Measurements from ENCODE around the gene PALLD. TPM values are rescaled to one million over a fixed set of nuclear protein-coding genes. Genes with fewer than 3 reads are reported as not detected.

The PALLD gene
- total RNA-seq, 1 experiment from 2014 or later = 23.7 TPM

- no peak for TF ChIP-seq ERG (CRISPR knock-in tag; IDR thresholded peaks at IDR 0.05)
- no peak for TF ChIP-seq E2F1 (CRISPR knock-in tag; IDR thresholded peaks at IDR 0.05)
- TF ChIP-seq MAX (CRISPR knock-in tag; IDR thresholded peaks at IDR 0.05) = no peak
- no peak for TF ChIP-seq ATF2 (CRISPR knock-in tag; IDR thresholded peaks at IDR 0.05; ENCODE audit: borderline replicate concordance, low read depth)
- TF ChIP-seq ZNF512 (CRISPR knock-in tag; IDR thresholded peaks at IDR 0.05; ENCODE audit: borderline replicate concordance) = no peak
- no peak for TF ChIP-seq E2F5 (CRISPR knock-in tag; IDR thresholded peaks at IDR 0.05)
- TF ChIP-seq ZSCAN18 (CRISPR knock-in tag; IDR thresholded peaks at IDR 0.05) = no peak
- no peak for TF ChIP-seq SMAD3 (CRISPR knock-in tag; IDR thresholded peaks at IDR 0.05; ENCODE audit: borderline replicate concordance)
- no peak for TF ChIP-seq IRF1 (CRISPR knock-in tag; IDR thresholded peaks at IDR 0.05)
- TF ChIP-seq PRDM15 (CRISPR knock-in tag; IDR thresholded peaks at IDR 0.05) = no peak
- TF ChIP-seq FOXJ3 (CRISPR knock-in tag; IDR thresholded peaks at IDR 0.05; ENCODE audit: borderline replicate concordance) = no peak
- no peak for TF ChIP-seq TEAD4 (CRISPR knock-in tag; IDR thresholded peaks at IDR 0.05)
These were observed 356.9 kb downstream of the PALLD start (continued) for GRCh38 chr4:168853770-168854169.

Measured in WTC11 (cell line).